ENCODE results near the gene RGS21.

RGS21 gene

GRCh38 chr1:192378878-192379277 lies 62.1 kb downstream of the RGS21 start:
- no peak for DNase-seq (ENCODE audit: low read depth)

DNA sequence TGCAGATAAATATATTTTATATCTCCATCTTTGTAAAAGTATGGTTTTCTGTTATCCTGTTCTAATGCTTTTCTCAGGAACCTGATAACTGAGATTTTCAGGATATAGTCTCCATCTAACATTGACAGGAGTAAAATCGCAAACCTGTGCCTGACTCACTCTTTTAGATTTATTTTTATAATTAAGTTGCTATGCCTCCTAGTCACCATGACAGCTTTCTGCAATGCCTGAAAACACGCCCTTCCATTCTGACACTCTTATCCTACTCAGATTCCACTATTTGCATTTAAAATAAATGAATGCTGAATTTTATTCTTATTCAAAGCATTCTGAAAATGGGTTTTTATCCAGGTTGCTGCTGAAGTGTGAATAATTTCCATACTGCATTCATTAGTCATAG lies 62.8 kb downstream of the RGS21 start:
- no peak for DNase-seq (ENCODE audit: low read depth)

DNA sequence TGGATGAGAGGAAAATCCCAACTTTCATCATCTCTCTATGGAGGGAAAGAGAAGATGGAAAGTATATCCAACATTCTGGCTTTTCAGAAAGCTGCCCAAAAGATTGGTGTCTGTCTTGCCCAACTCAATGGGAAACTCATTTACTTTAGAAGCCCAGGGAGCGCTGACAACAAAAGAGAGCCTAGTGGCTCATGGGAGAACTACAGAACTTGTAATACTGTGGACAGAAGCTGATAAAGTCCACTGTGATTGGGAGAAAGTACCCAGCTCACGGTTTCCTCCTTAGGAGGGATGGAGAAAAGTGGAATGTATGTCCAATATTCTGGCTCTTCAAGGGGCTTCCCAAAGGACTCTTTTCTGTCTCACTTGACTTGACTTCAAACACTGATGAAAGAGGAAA lies 66.0 kb downstream of the RGS21 start:
- DNase-seq (ENCODE audit: low read depth): no peak

DNA sequence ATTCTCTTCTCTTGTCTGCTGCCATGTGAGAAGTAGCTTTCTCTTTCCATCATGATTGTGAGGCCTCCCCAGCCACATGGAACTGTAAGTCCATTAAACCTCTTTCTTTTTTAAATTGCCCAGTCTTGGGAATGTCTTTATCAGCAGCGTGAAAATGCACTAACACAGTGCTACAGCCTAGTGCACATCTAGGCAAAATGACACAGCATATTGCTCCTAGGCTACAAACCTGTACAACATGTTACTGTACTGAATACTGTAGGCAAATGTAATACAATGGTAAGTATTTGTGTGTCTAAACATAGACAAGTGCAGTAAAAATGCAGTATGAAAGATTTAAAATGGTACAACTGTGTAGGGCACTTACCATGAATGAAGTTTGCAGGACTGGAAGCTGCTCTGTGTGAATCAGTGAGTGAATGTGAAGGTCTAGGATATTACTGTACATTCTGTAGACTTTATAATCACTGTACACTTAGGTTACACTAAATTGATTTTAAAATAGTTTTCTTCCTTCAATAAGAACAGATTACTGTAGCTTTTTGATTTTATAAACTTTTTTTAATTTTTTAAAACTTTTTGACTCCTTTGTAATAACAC lies 69.4 kb downstream of the RGS21 start:
- DNase-seq (ENCODE audit: low read depth): no peak

DNA sequence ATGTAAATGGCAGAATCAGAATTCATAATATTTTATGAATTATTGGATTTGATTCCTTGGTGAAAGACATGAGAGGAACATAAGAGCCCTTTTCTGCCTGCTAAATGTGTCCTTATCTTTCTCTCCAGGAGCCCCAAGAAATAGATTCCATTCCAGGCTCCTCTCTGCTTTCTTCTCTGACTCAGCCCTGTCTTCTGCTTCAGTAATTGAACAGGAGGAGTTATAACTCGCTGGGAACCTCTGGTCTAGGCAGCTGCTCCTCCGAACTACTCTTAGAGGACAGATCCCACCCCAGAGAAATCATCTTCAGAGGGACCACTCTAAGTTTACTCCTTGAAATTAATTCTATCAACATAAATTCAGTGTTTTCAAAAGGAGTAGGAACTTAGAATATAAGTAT lies 78.4 kb downstream of the RGS21 start:
- no peak for DNase-seq (ENCODE audit: low read depth)

- no peak for DNase-seq (ENCODE audit: low read depth)
Observed at GRCh38 chr1:192395895-192396294, 79.1 kb downstream of the RGS21 start.

DNA sequence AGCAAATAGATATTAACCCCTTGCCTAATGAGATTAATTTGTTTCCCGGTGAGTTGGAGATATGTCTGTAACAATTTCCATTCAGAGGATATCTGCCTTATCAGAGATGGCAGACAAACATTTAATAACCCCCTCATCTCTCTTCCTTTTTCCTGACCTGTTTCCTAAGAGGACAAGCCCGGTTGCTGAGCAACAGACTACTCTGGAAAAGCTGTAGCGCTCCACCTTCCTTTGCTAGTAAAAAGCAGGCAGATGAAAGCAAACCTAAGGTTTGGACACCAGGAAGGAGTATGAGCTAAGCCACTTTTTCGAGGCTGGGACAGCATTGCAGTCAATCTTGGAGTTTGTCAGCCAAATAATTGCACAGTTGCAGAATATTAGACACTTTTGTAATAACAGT lies 82.4 kb downstream of the RGS21 start:
- no peak for DNase-seq (ENCODE audit: low read depth)

GRCh38 chr1:192401825-192402224 lies 85.0 kb downstream of the RGS21 start:
- peak; percentile 5 for DNase-seq (ENCODE audit: low read depth)

DNA sequence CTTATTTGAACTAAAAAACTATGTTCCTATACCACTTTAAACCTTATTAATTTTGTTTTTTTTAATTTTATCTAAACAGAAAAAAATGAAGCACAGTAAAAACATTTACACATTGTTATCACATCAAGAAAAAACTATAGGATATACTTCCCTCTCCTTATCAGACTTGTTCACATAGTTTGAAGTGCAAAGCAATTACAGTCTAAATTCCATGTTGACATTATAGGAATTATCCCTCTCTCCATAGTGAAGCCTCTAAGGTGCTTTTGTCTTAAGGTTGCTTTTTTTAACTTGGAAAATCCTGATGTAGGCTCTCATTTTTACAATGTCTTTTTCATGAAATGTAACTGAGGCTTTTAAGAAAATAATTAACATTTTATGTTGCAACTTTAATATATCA lies 85.8 kb downstream of the RGS21 start:
- DNase-seq (ENCODE audit: low read depth): no peak

DNA sequence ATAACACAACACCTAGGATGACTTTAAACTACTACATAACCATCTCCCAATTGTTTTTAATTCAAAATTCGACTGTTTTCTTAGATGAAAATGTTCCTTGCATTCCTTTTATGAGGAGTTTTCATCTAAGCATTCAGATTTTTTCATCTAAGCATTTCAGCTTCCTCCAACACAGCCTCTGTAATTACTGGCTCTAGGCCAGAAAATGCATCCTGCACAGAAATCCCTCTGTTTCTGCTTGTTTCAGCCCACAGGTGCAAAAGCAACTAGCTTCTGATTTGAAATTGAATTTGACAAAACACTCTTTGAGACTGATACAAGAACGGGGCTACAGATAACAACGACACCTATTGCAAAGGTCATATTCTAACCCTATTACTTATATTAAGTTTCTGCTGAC lies 90.4 kb downstream of the RGS21 start:
- DNase-seq (ENCODE audit: low read depth): no peak
